Fibroblast of pulmonary artery (primary cell): ENCODE data around the gene SRPRA.

ENCODE experiments used
- DNase-seq: peaks from one replicate; pipeline ENCODE4 v3.0.0-alpha.2; 2010; ENCODE audit warnings: low read depth
- H3K4me3 ChIP-seq: replicated peaks from 2 replicates; pipeline ENCODE4 v1.5.1; 2011; ENCODE audit warnings: low read depth, mild to moderate bottlenecking, control low read depth, low read length, moderate library complexity
- CTCF ChIP-seq: IDR thresholded peaks from 2 replicates; pipeline ENCODE4 v1.5.1; 2011; ENCODE audit warnings: mild to moderate bottlenecking, control low read depth, low read length, inconsistent platforms; ENCODE audit errors: missing control alignments

Gene SRPRA, protein sequence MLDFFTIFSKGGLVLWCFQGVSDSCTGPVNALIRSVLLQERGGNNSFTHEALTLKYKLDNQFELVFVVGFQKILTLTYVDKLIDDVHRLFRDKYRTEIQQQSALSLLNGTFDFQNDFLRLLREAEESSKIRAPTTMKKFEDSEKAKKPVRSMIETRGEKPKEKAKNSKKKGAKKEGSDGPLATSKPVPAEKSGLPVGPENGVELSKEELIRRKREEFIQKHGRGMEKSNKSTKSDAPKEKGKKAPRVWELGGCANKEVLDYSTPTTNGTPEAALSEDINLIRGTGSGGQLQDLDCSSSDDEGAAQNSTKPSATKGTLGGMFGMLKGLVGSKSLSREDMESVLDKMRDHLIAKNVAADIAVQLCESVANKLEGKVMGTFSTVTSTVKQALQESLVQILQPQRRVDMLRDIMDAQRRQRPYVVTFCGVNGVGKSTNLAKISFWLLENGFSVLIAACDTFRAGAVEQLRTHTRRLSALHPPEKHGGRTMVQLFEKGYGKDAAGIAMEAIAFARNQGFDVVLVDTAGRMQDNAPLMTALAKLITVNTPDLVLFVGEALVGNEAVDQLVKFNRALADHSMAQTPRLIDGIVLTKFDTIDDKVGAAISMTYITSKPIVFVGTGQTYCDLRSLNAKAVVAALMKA

GRCh38 chr11:126268708-126269579 lies at the start of gene SRPRA, which contains the start of gene FOXRED1:
Gene SRPRA, minus strand, starts transcription at chr11:126268895. Its CDS starts 91 bp downstream, at chr11:126268804.
Gene FOXRED1, plus strand, starts transcription at chr11:126269154. Its CDS starts 53 bp downstream, at chr11:126269207.
- no peak for TF ChIP-seq CTCF
- H3K4me3 ChIP-seq: peak within 1 kb of the TSS; percentile 97
- peak; percentile 99 for DNase-seq

- TF ChIP-seq CTCF: no peak
- peak; percentile 71 for DNase-seq
- peak overlapping the region; percentile 4 for H3K4me3 ChIP-seq
Measured at GRCh38 chr11:126317756-126318573, 49.3 kb upstream of the SRPRA start.

DNA sequence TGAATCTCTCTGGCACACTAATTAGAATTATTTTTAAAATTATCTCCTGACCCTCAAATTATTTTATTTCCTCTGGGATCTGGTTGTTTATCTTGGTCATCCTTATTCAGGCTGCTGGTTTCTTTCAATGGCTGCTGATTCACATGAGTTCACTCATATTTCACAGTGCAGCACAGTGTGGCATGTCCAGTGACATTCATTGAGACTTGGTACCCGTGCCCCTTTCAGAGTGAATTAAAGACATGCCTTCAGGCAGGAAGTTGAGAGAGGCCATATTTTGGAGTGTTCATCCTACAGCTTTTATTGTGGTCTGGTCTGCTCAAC lies 48.7 kb upstream of the SRPRA start:
- no peak overlapping the region for H3K4me3 ChIP-seq
- no peak for TF ChIP-seq CTCF

DNA sequence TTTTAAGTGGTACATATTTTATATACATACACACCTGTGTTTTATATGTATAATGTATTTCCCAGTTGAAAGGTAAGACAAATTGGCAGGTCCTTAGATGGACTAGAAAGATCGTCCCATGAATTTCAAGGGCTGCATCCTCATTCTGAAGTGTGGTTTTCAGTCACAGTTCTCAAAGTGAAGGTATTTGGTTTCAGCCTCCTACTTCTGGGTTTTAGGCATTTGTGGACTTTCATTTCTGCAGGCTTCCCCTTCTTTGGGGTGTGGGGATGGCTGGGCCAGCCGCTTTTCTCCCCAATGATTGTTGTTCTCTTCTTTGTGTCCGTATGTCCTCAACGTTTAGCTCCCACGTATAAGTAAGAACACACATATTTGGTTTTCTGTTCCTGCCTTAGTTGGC lies 45.1 kb upstream of the SRPRA start:
- no peak for TF ChIP-seq CTCF

More for the DNA sequence above, 48.7 kb upstream of the SRPRA start:
- DNase-seq: no peak

GRCh38 chr11:126312961-126313360 lies 44.3 kb upstream of the SRPRA start:
- no peak for TF ChIP-seq CTCF
- H3K4me3 ChIP-seq: no peak overlapping the region
- DNase-seq: no peak

More for the DNA sequence above, 45.1 kb upstream of the SRPRA start:
- DNase-seq: no peak
- H3K4me3 ChIP-seq: no peak overlapping the region
